Heart left ventricle (tissue), 13 donors: ENCODE results near the gene SULF2.

Experiments used
- CTCF ChIP-seq, 12 donors: fragments of 200-600 bp; sonication (generic) in 4 of 12; IDR thresholded peaks; one replicate each; pipeline versions ENCODE4 v1.5.0 to v1.8.0; 2018 to 2022; ENCODE audit warnings: antibody characterized with exemption in 12 of 12, mild to moderate bottlenecking in 5 of 12
- POLR2A ChIP-seq, 2 donors: fragments of 450-650 bp; IDR thresholded peaks; one replicate each; pipeline ENCODE4 v1.6.1; 2017; ENCODE audit warnings: antibody characterized with exemption in 2 of 2, mild to moderate bottlenecking in 2 of 2, moderate library complexity in 2 of 2
- donor health status: ischemic (EF 13 %, LVEDD 7.1; RV severe dilation, severe dysfunction).
- donor health status: DM: no; HTN: yes; CAD: no.
- donor health status: DM: no; HTN: no; CAD: no.
- donor health status: ischemic (EF 25% LVEDD 6.9; RV normal size, moderate dysfunction).
- donor health status: ischemic (EF 25% LVEDD 5.7; RV mildly dilated, moderate dysfunction).
- donor health status: ischemic (EF 35%, LVEDD 5.7; RV mildly dilated, moderate dysfunction).
- donor health status: nonischemic (EF 11% LVEDD 7.7; RV severe dilation, severe dysfunction).
- donor health status: DM: yes; HTN: yes; CAD: no.
- donor health status: PGD.
- donor health status: ischemic (EF 29% LVEDD 5.4; RV normal size, mild dysfunction).
- donor health status: nonischemic (EF 23%, LVEDD 6.1; RV moderate dilation, normal function).

- TF ChIP-seq CTCF (IDR thresholded peaks at IDR 0.05) (no peak), POLR2A (IDR thresholded peaks at IDR 0.05) (no peak)
These were observed 115.8 kb downstream of the SULF2 start for GRCh38 chr20:47669489-47669888.
